Neural cell (in vitro differentiated cells): ENCODE data around the gene PADI3. TPM values are rescaled to one million over a fixed set of nuclear protein-coding genes. Genes with fewer than 3 reads are reported as not detected.

Source experiments
- H2AFZ ChIP-seq: fragments of 200-600, 300-800 bp; sonication (generic), shearing (Covaris generic); 2 replicates; pipeline ENCODE4 v1.6.0; 2014; ENCODE audit warnings: low read depth, mild to moderate bottlenecking, antibody characterized with exemption, low read length, moderate library complexity
- H3F3A ChIP-seq: fragments of 200-600 bp; shearing (Covaris generic); 2 replicates; pipeline ENCODE4 v1.6.1; 2016; ENCODE audit warnings: mild to moderate bottlenecking, moderate library complexity, mixed read lengths, antibody characterized with exemption, low read length; ENCODE audit not compliant: insufficient read depth, poor library complexity, severe bottlenecking
- H3K27ac ChIP-seq: fragments of 200-600, 300-800 bp; sonication (generic), shearing (Covaris generic); 2 replicates; pipeline ENCODE4 v1.5.1; 2014; ENCODE audit warnings: mild to moderate bottlenecking, low read length, moderate library complexity
- H3K27me3 ChIP-seq: fragments of 300-800, 200-600 bp; sonication (generic), shearing (Covaris generic); 2 replicates; pipeline ENCODE4 v1.6.0; 2014; ENCODE audit warnings: mild to moderate bottlenecking, low read depth, low read length, moderate library complexity; ENCODE audit not compliant: insufficient read depth
- H3K36me3 ChIP-seq: fragments of 300-800, 200-600 bp; sonication (generic), shearing (Covaris generic); 2 replicates; pipeline ENCODE4 v1.5.1; 2014; ENCODE audit warnings: mild to moderate bottlenecking, antibody characterized with exemption, low read length, moderate library complexity; ENCODE audit not compliant: insufficient read depth
- H3K4me2 ChIP-seq: fragments of 300-800, 200-600 bp; sonication (generic), shearing (Covaris generic); 2 replicates; pipeline ENCODE4 v1.6.0; 2014; ENCODE audit warnings: mild to moderate bottlenecking, low read length
- H3K4me3 ChIP-seq: fragments of 300-800, 200-600 bp; sonication (generic), shearing (Covaris generic); 2 replicates; pipeline ENCODE4 v1.5.1; 2014; ENCODE audit warnings: mild to moderate bottlenecking, low read length, moderate library complexity
- H3K79me2 ChIP-seq: fragments of 200-600 bp; shearing (Covaris generic); replicated peaks from 2 replicates; pipeline ENCODE4 v1.6.0; 2014; ENCODE audit warnings: mild to moderate bottlenecking, low read length, moderate library complexity; ENCODE audit not compliant: insufficient read depth
- H3K9ac ChIP-seq: fragments of 300-800, 200-600 bp; sonication (generic), shearing (Covaris generic); 2 replicates; pipeline ENCODE4 v1.6.1; 2016; ENCODE audit warnings: mild to moderate bottlenecking, low read length, mixed read lengths
- H3K9me2 ChIP-seq: fragments of 200-600 bp; shearing (Covaris generic); 2 replicates; pipeline ENCODE4 v1.6.1; 2016; ENCODE audit warnings: mild to moderate bottlenecking, low read length, mixed read lengths; ENCODE audit not compliant: insufficient read depth
- H3K9me3 ChIP-seq: fragments of 200-600, 300-800 bp; sonication (generic), shearing (Covaris generic); 2 replicates; pipeline ENCODE4 v1.6.1; 2016; ENCODE audit warnings: mild to moderate bottlenecking, mixed run types, low read length, moderate library complexity, mixed read lengths
- H4K20me1 ChIP-seq: fragments of 200-600 bp; shearing (Covaris generic); 2 replicates; pipeline ENCODE4 v1.6.1; 2016; ENCODE audit warnings: mild to moderate bottlenecking, mixed run types; ENCODE audit not compliant: insufficient read depth
- CTCF ChIP-seq: fragments of 450-650 bp; IDR thresholded peaks from 2 replicates; pipeline ENCODE4 v1.5.1; 2014; ENCODE audit warnings: antibody characterized with exemption, mild to moderate bottlenecking, moderate library complexity; ENCODE audit not compliant: poor library complexity, severe bottlenecking
- EP300 ChIP-seq: fragments of 450-650 bp; conservative IDR thresholded peaks from 2 replicates; pipeline ENCODE4 v1.6.1; 2014; ENCODE audit warnings: antibody characterized with exemption, mild to moderate bottlenecking, moderate library complexity; ENCODE audit not compliant: poor library complexity, severe bottlenecking
- EZH2 ChIP-seq: fragments of 200-600, 300-800 bp; shearing (Covaris generic), sonication (generic); IDR thresholded peaks from 2 replicates; pipeline ENCODE4 v1.6.1; 2014; ENCODE audit warnings: antibody characterized with exemption, low read length, borderline replicate concordance, mild to moderate bottlenecking; ENCODE audit not compliant: insufficient read depth, poor library complexity, severe bottlenecking
- MXI1 ChIP-seq: fragments of 450-650 bp; conservative IDR thresholded peaks from 2 replicates; pipeline ENCODE4 v1.6.1; 2014; ENCODE audit warnings: antibody characterized with exemption, mild to moderate bottlenecking; ENCODE audit not compliant: poor library complexity, severe bottlenecking
- POLR2AphosphoS5 ChIP-seq: IDR thresholded peaks from 2 replicates; pipeline ENCODE4 v1.6.1; 2012
- RAD21 ChIP-seq: fragments of 450-650 bp; conservative IDR thresholded peaks from 2 replicates; pipeline ENCODE4 v1.6.1; 2014; ENCODE audit warnings: antibody characterized with exemption, mild to moderate bottlenecking, moderate library complexity
- REST ChIP-seq: IDR thresholded peaks from 2 replicates; pipeline ENCODE4 v1.6.1; 2012; ENCODE audit warnings: borderline replicate concordance
- SMC3 ChIP-seq: fragments of 450-650 bp; conservative IDR thresholded peaks from 2 replicates; pipeline ENCODE4 v1.6.1; 2014; ENCODE audit warnings: antibody characterized with exemption, mild to moderate bottlenecking, moderate library complexity; ENCODE audit not compliant: poor library complexity
- TAF1 ChIP-seq: IDR thresholded peaks from 2 replicates; pipeline ENCODE4 v1.6.1; 2012; ENCODE audit warnings: low read depth
- polyA plus RNA-seq: library from polyadenylated mRNA; depleted of rRNA; stranded (reverse); fragments of >200 nt; gene quantifications from 2 replicates; pipeline ENCODE4 v1.2.3, GENCODE V29; 2014

The PADI3 gene
- polyA plus RNA-seq, 1 donor from 2014 or later = not detected

DNA sequence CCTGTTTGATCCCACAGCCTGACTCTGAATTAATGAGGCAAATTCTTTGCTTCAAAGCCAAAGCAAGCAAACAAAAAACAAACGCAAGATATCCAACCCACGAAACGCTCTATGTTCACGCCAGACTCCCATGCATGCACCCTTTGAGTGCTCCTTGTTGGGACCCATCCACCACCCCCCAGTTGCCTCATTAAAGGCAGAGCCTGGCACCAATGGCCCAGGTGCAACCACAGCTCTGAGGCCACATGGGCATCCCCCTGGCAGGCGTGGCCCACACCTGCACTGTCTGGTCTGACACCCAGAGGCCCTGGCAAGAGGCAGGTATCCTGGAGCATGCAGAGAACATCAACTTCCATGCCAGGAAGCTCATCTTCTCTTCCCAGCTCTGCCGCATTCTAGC lies 58.0 kb downstream of the PADI3 start:
- no peak overlapping the region for H3K4me3 ChIP-seq
- H3K27ac ChIP-seq = no peak overlapping the region
- no peaks in the 10 kb centered on the region for H3K9me2 ChIP-seq
- H3K36me3 ChIP-seq = no peaks in the 10 kb centered on the region
- no peak overlapping the region for H2AFZ ChIP-seq
- no peak overlapping the region for H3K9ac ChIP-seq
- no peaks in the 10 kb centered on the region for H3K79me2 ChIP-seq
- H3F3A ChIP-seq = no peaks in the 10 kb centered on the region
- TF ChIP-seq TAF1 (no peak), POLR2AphosphoS5 (no peak), RAD21 (no peak), MXI1 (no peak), EZH2 (no peak), CTCF (no peak), SMC3 (no peak), EP300 (no peak), REST (no peak)
- no peak overlapping the region for H3K4me2 ChIP-seq
- no peaks in the 10 kb centered on the region for H3K9me3 ChIP-seq
- H4K20me1 ChIP-seq = no peaks in the 10 kb centered on the region
- no peaks in the 10 kb centered on the region for H3K27me3 ChIP-seq

DNA sequence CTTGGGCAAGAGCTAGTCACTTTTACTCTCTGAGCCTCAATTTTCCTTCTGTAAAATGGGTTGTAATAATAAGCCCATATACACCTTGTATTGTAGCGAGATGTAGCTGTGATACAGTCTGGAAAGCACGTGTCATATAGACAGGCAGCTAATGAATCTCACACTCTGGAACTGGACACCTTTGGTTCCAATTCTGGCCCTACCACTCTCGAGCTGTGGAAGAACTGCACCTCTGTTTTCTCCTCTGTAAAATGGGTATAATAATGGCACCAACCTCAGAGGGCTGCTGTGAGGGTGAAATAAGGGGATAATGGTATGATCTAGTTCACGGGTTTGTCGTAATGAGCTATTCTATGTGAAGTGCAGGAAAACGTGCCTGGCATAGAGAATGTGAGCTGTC lies 58.4 kb downstream of the PADI3 start:
- no peaks in the 10 kb centered on the region for H4K20me1 ChIP-seq
- TF ChIP-seq RAD21 = no peak
- TF ChIP-seq REST = no peak
- no peaks in the 10 kb centered on the region for H3K9me2 ChIP-seq
- no peaks in the 10 kb centered on the region for H3F3A ChIP-seq
- no peak overlapping the region for H3K4me3 ChIP-seq
- H3K36me3 ChIP-seq = no peaks in the 10 kb centered on the region
- H3K9ac ChIP-seq = no peak overlapping the region
- H3K27ac ChIP-seq = no peak overlapping the region
- no peak overlapping the region for H2AFZ ChIP-seq
- no peaks in the 10 kb centered on the region for H3K79me2 ChIP-seq
- no peak overlapping the region for H3K4me2 ChIP-seq
- H3K27me3 ChIP-seq = no peaks in the 10 kb centered on the region
- H3K9me3 ChIP-seq = no peaks in the 10 kb centered on the region
